OCI-LY3 (cell line): ENCODE measurements around the gene BABAM2.

Source experiments
- CTCF ChIP-seq: fragments of 200-600, 300-600 bp; sonication (generic); IDR thresholded peaks from 2 replicates; pipeline ENCODE4 v1.5.1; 2014; ENCODE audit warnings: antibody characterized with exemption, low read length, low read depth
- EZH2phosphoT487 ChIP-seq: fragments of 200-600 bp; shearing (Covaris generic); IDR thresholded peaks from 2 replicates; pipeline ENCODE4 v1.6.1; 2018; ENCODE audit warnings: antibody characterized with exemption, mixed run types, low read depth

GRCh38 chr2:28226558-28226957, 336.0 kb downstream of the BABAM2 start:
- no peak for TF ChIP-seq CTCF
- no peak for TF ChIP-seq EZH2phosphoT487
